Astrocyte (in vitro differentiated cells and primary cell): ENCODE results near the gene DDX59.

Source experiments
- CTCF ChIP-seq: IDR thresholded peaks from 2 replicates; pipeline ENCODE4 v1.5.1; 2011; ENCODE audit warnings: low read depth, mild to moderate bottlenecking, inconsistent platforms, low read length, moderate library complexity; ENCODE audit not compliant: insufficient read depth
- EZH2 ChIP-seq: IDR thresholded peaks from 2 replicates; pipeline ENCODE4 v1.6.1; 2012; ENCODE audit warnings: mild to moderate bottlenecking, low read length, inconsistent platforms; ENCODE audit not compliant: insufficient read depth

- TF ChIP-seq EZH2 (no peak), CTCF (no peak)
Measured at GRCh38 chr1:200625381-200625824, 44.3 kb downstream of the DDX59 start.
